HG02852 (cell line): ENCODE data around the gene PDZD2.
"Not testable (repeated sequence)": the region's sequence is repeated elsewhere in the genome, so short reads cannot be mapped to it uniquely, and the experiment has no call there.

Experiments
- ATAC-seq: cut with Tn5 transposase; IDR thresholded peaks from one replicate; pipeline ENCODE4 v1.9.1; 2021; ENCODE audit warnings: mild to moderate bottlenecking, moderate library complexity; ENCODE audit not compliant: unreplicated experiment

PDZD2 gene

DNA sequence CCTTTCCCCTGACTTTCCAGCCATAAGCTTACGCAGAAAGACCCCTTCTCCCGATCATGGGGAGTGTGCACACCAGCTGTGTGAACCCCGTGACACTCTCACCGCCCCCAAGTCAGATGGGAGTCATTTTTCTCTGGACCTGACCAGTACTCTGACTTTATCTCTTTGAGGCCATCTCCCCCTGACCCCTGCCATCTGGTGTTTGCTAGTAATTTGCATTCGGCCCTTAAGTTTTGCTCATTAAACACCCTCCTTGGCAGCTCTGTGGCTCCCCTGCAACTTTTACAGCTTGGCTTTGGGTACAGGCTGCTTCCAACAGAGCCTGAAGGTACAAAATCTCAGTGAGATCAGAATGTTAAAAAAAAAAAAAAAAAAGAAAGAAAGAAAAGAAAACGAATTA is 43.9 kb downstream of the PDZD2 start:
- ATAC-seq: no peak

- no peak for ATAC-seq
These were observed 49.7 kb downstream of the PDZD2 start for GRCh38 chr5:31688515-31689092.

GRCh38 chr5:31691408-31691807 is 52.5 kb downstream of the PDZD2 start:
- not testable (repeated sequence) for ATAC-seq

DNA sequence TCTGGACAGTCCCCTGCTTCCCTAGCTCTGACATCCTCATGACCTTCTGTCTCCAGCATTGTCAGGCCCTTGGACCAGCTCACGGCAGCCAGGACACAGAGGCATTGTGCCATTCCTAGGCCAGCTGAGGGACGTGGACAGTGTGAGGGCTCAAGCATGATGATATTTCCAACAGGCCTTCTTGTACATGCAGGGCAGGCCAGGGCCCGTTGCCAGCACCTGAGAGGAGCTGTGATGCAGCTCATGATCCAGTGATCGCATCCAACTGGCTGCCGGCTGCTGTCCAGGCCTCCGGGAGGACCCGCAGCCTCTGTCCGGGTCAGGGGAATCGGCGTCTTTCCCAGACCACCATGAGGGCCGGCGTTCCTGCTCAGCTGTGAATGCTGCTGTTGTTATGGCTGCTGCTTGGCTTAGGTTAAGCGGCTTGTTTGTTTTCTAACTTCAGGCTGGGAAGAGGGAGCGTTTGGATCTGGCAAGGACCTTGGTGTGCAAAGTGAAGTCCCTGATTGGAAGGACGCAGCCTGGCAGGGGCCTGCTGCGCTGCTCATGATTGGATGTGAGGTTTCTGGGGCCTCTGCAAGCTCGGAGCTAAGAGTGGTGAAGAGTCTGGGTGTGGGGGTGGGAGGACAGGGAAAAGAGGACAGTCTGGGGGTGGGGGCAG is 53.8 kb downstream of the PDZD2 start:
- no peak for ATAC-seq

GRCh38 chr5:31698673-31699072 is 59.7 kb downstream of the PDZD2 start:
- ATAC-seq: no peak

GRCh38 chr5:31701642-31702299 is 62.8 kb downstream of the PDZD2 start:
- ATAC-seq: no peak

GRCh38 chr5:31702712-31703111 is 63.8 kb downstream of the PDZD2 start:
- ATAC-seq: no peak

DNA sequence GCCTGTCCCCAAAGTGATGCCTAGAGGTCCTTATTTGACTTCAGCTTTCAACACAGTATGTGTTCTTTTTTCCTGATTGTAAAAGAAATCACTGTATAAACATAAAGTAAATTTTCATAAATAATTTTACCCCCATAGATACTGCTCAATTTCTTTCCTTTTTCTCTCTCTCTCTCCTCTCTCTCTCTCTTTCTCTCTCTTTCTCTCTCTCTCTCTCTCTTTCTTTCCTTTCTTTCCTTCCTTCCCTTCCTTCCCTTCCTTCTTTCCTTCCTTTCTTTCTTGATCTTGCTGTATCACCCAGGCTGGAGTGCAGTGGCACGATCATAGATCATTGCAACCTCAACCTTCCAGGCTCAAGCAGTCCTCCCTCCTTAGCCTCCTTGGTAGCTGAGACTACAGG is 64.8 kb downstream of the PDZD2 start:
- no peak for ATAC-seq

GRCh38 chr5:31706186-31706585 is 67.3 kb downstream of the PDZD2 start:
- no peak for ATAC-seq

DNA sequence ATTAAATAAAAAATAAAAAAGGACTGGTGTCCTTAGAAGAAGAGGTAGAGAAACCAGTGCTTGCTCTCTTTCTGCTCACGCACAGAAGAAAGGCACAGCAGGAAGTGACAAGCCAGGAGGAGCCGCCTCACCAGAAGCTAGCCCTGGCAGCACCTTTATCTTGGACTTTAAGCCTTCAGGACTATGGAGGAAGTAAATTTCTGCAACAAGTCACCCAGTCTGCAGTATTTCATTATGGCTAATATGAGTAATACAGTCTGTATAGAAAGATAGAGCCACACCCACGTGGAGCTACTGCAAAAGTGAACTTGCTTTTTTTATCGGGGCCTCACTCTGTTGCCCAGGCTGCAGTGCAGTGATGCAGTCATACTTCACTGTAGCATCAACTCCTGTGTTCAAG is 68.4 kb downstream of the PDZD2 start:
- no peak for ATAC-seq

DNA sequence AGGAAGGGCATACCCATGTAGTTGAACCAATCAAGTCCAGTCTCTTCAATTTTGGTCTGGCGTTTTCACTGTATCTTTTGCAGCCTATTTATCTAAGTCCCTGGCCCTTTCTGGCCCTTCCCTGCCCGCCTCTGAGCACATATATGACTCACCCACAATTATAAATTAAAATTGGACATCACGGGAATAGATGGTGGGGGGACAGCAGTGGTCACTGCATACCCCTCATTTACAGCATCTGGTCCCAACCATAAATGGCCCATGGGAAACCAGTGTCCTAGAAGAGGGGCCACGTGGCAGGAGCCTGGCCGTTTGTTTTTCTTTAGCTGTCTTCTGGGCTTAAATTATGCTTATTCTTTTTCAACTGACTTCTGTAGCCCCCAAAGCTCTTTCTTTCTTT is 69.2 kb downstream of the PDZD2 start:
- no peak for ATAC-seq

DNA sequence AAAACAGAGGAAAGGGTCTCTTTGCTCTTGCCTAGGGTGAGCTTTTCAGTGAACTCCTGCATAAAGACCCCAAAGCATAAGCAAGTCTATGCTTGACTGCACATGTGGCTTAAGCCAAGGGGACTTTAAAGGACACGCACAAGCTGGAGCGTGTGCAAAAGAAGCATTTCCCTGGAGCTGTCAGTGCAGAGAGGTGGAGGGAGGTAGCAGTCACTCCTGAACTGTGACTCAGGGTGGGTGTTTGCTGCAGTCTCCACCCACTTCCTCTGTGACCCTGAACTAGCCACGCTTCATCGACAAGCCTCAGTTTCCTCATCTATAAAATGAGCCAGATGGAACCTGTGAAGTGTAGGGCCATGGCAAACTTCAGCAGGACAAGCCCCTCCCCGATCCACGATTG is 72.4 kb downstream of the PDZD2 start:
- no peak for ATAC-seq

- ATAC-seq: no peak
These were observed 73.1 kb downstream of the PDZD2 start for GRCh38 chr5:31711935-31712592.

DNA sequence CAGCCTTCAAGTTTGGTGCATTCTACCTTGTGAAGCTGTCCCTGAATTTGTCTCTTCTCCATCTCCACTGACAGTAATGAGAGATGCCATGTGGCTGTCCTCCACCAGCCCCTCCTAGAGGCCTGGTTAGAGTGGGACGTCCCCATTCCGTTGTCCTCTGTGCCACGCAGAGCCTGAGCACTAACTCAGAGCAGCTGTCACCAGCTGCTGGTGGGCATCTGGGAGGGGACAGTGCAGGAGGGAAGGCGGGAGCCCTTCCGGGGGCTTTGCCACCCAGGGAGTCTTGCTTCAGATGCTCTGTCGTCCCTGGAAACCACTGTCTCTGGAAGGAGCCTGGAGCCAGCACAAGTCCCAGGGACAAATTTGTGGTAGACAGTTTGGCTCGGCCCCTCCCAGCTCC is 78.6 kb downstream of the PDZD2 start:
- no peak for ATAC-seq

- no peak for ATAC-seq
These were observed 81.1 kb downstream of the PDZD2 start for GRCh38 chr5:31720004-31720403.

- ATAC-seq: no peak
These were observed 81.9 kb downstream of the PDZD2 start for GRCh38 chr5:31720811-31721345.

DNA sequence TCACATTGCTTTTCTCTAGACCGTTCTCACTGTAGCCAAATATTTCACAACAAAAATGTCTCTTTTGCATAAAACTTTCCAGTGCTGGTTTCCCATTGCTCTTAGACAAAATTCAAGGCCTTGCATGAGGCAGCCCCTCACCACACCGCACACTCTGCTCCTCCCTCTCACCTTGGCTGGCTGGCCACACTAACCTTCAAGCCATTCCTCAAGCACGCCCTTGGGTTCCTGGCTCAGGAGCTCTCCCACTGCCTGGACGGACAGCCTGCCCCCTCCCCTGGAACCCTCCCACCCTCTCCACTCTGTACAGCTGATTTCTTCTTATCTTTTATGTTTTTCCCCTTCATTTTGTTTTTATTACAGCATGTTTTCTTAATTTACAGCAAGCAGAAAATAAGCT is 83.2 kb downstream of the PDZD2 start:
- ATAC-seq: no peak

GRCh38 chr5:31725996-31726395 is 87.1 kb downstream of the PDZD2 start:
- no peak for ATAC-seq

DNA sequence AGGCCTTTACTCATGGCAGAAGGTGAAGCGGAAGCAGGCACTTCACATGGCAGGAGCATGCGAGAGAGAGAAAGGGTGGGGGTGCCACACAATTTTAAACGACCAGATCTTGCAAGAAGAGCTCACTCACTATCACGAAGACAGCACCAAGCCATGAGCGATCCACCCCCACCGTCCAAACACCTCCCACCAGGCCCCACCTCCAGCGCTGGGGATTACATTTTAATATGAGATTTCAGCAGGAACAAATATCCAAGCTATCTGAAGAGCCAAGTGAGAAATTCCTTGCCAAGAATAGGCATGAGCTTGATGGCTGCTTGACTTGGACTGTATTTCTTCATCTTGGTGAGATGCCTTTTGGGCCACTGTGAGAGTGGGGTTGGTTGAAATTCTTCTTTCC is 88.0 kb downstream of the PDZD2 start:
- ATAC-seq: no peak

- no peak for ATAC-seq
These were observed 89.1 kb downstream of the PDZD2 start for GRCh38 chr5:31728039-31728438.

- not testable (repeated sequence) for ATAC-seq
These were observed 89.9 kb downstream of the PDZD2 start for GRCh38 chr5:31728806-31729205.

- no peak for ATAC-seq
These were observed 91.2 kb downstream of the PDZD2 start for GRCh38 chr5:31730139-31730538.
